Activated naive CD8-positive, alpha-beta T cell treated with anti-CD3 and anti-CD28 coated beads, Interleukin-2, amount 50 U/mL, for 16 hours (primary cell): Measurements from ENCODE around the gene SPHK1.

Experiments
- DNase-seq: peaks from one replicate; pipeline ENCODE4 v3.0.0-alpha.2; 2020; ENCODE audit warnings: low read depth, low spot score

The SPHK1 gene

DNA sequence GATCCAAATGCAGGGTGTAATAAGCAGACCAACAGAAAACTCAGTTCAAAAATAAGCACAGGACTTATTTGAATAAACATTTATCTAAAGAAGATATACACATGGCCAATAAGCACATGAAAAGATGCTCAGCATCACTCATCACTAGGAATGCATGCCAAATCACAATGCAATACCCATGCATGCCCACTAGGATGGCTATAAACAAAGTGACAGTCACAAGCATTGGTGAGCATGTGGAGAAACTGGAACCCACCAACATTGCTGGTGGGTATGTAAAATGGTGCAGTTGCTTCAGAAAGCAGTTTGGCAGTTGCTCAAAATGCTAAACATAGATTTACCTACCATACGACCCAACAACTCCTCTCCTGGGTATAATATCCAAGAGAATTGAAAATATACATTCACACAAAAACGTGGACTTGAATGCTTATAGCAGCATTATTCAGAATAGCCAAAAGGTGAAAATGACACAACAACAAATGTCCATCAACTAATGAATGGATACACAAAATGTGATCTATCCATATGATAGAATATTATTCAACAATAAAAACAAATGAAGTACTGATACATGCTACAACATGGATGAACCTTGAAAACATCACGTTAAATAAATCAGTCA, 48.4 kb downstream of the SPHK1 start:
- DNase-seq: no peak

- DNase-seq: no peak
Observed at GRCh38 chr17:76433693-76434092, 49.3 kb downstream of the SPHK1 start.

DNA sequence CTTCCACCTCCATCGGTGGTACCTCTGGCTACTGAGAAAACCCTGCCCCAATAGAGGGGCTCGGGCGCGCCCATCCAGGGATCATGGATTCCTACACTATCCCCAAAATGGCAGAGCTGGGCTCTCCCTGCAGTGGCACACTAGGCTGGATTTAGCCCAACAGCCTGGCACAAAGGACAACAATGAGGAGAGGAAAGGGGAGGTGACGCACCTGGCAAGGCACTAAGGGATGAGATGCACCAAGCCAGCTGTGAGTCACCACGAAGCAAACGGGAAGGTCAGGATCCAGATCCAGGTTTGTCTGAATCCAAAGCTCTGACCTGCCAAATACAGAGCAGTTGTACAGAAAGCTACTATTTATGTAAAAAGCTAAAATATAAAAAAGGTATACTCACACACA, 50.5 kb downstream of the SPHK1 start:
- DNase-seq: no peak

DNA sequence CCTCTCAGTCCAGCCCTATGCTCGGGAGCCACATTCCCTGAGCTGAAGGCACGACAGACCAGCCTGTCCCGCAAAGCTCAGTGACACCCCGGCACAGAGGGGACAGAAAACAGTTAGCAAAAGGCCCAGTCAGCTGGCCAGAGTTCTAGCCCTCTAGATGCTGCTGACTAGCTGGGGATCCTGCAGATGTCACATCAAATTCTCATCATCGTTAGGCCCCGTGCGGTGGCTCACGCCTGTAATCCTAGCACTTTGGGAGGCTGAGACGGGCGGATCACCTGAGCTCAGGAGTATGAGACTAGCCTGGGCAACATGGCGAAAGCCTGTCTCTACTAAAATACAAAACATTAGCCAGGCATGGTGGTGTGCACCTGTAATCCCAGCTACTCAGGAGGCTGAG, 51.3 kb downstream of the SPHK1 start:
- DNase-seq: no peak
